HG03354 (cell line): Measurements from ENCODE around the gene ICE1.
A peak's percentile ranks its signal among the peaks of the same experiment; 100 is the strongest.

Experiments
- ATAC-seq: cut with Tn5 transposase; IDR thresholded peaks from one replicate; pipeline ENCODE4 v1.9.1; 2021; ENCODE audit warnings: mild to moderate bottlenecking; ENCODE audit not compliant: unreplicated experiment, poor library complexity, severe bottlenecking

Gene ICE1

GRCh38 chr5:5521478-5521877 is 99.0 kb downstream of the ICE1 start:
- no peak for ATAC-seq

- no peak for ATAC-seq
Measured at GRCh38 chr5:5522336-5522735, 99.9 kb downstream of the ICE1 start.

- peak; percentile 99 for ATAC-seq
Measured at GRCh38 chr5:5523066-5523505, 100.6 kb downstream of the ICE1 start.

- ATAC-seq = no peak
Measured at GRCh38 chr5:5524327-5524726, 101.8 kb downstream of the ICE1 start.

- no peak for ATAC-seq
Measured at GRCh38 chr5:5531371-5531770, 108.9 kb downstream of the ICE1 start.

GRCh38 chr5:5532306-5533076 is 110.0 kb downstream of the ICE1 start:
- ATAC-seq = no peak

- no peak for ATAC-seq
Measured at GRCh38 chr5:5533927-5534326, 111.5 kb downstream of the ICE1 start.

GRCh38 chr5:5534333-5534732 is 111.9 kb downstream of the ICE1 start:
- ATAC-seq = no peak

GRCh38 chr5:5536871-5537270 is 114.4 kb downstream of the ICE1 start:
- ATAC-seq = no peak

GRCh38 chr5:5537426-5537825 is 114.9 kb downstream of the ICE1 start:
- ATAC-seq = no peak

GRCh38 chr5:5539590-5539989 is 117.1 kb downstream of the ICE1 start:
- no peak for ATAC-seq
